ENCODE data around the gene BHMT2.

The BHMT2 gene

GRCh38 chr5:79105868-79106267, 36.3 kb downstream of the BHMT2 start:
- Histone ChIP-seq H3K9me3 (ENCODE audit: control insufficient read depth, insufficient read depth, low read length) (peaks cover 9% of the 10 kb centered on the region), H3K9ac (ENCODE audit: low read depth, low read length) (no peak overlapping the region)

GRCh38 chr5:79107020-79107796, 37.6 kb downstream of the BHMT2 start:
- no peaks in the 10 kb centered on the region; the same call in 1 of the 2 replicates for H3K4me1 ChIP-seq (ENCODE audit: control insufficient read depth, insufficient read depth, low read length)
- H3K36me3 ChIP-seq (ENCODE audit: control insufficient read depth, insufficient read depth, low read length) = no peaks in the 10 kb centered on the region
- peaks cover 2% of the 10 kb centered on the region; the same call in 1 of the 2 replicates for H3K9me3 ChIP-seq (ENCODE audit: control insufficient read depth, insufficient read depth, low read length)
- H3K4me3 ChIP-seq (ENCODE audit: low read depth, low read length) = no peak overlapping the region
- H3K27ac ChIP-seq (ENCODE audit: low read depth, low read length) = no peak overlapping the region
- H3K9ac ChIP-seq (ENCODE audit: low read depth, low read length) = no peak overlapping the region
- H3K27me3 ChIP-seq (ENCODE audit: control insufficient read depth, insufficient read depth, low read length) = peaks cover 21% of the 10 kb centered on the region

More at GRCh38 chr5:79105868-79106267, 36.3 kb downstream of the BHMT2 start:
- peaks cover 7% of the 10 kb centered on the region for H3K27me3 ChIP-seq (ENCODE audit: control insufficient read depth, insufficient read depth, low read length)
- no peak overlapping the region for H3K4me3 ChIP-seq (ENCODE audit: low read depth, low read length)
- no peaks in the 10 kb centered on the region for H3K4me1 ChIP-seq (ENCODE audit: control insufficient read depth, insufficient read depth, low read length)
- H3K36me3 ChIP-seq (ENCODE audit: control insufficient read depth, insufficient read depth, low read length) = no peaks in the 10 kb centered on the region
- H3K27ac ChIP-seq (ENCODE audit: low read depth, low read length) = no peak overlapping the region

GRCh38 chr5:79108086-79108485, 38.5 kb downstream of the BHMT2 start:
- Histone ChIP-seq H3K27me3 (ENCODE audit: control insufficient read depth, insufficient read depth, low read length) (peaks cover 29% of the 10 kb centered on the region), H3K36me3 (ENCODE audit: control insufficient read depth, insufficient read depth, low read length) (no peaks in the 10 kb centered on the region), H3K27ac (ENCODE audit: low read depth, low read length) (no peak overlapping the region), H3K9ac (ENCODE audit: low read depth, low read length) (no peak overlapping the region), H3K4me1 (ENCODE audit: control insufficient read depth, insufficient read depth, low read length) (no peaks in the 10 kb centered on the region; the same call in 1 of the 2 replicates), H3K9me3 (ENCODE audit: control insufficient read depth, insufficient read depth, low read length) (no peaks in the 10 kb centered on the region), H3K4me3 (ENCODE audit: low read depth, low read length) (no peak overlapping the region)

DNA sequence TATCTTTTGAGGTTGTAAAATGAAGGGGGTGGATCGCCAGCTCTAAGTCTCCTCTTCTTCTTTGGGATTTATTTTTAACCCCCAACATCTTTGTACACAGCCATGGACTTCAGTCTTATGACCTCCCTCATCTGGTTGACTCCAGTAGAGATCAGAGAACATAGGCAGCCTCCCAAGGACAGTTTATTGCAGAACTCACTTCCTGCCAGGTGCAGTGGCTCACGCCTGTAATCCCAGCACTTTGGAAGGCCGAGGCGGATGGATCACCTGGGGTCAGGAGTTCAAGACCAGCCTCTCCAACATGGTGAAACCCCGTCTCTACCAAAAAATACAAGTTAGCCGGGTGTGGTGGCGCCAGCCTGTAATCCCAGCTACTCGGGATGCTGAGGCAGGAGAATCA, 39.2 kb downstream of the BHMT2 start:
- Histone ChIP-seq H3K9ac (ENCODE audit: low read depth, low read length) (no peak overlapping the region), H3K27ac (ENCODE audit: low read depth, low read length) (no peak overlapping the region)

GRCh38 chr5:79109527-79110492, 40.2 kb downstream of the BHMT2 start:
- Histone ChIP-seq H3K9ac (ENCODE audit: low read depth, low read length) (no peak overlapping the region), H3K9me3 (ENCODE audit: control insufficient read depth, insufficient read depth, low read length) (no peaks in the 10 kb centered on the region), H3K36me3 (ENCODE audit: control insufficient read depth, insufficient read depth, low read length) (no peaks in the 10 kb centered on the region), H3K4me1 (ENCODE audit: control insufficient read depth, insufficient read depth, low read length) (no peaks in the 10 kb centered on the region; the same call in 1 of the 2 replicates), H3K27ac (ENCODE audit: low read depth, low read length) (no peak overlapping the region), H3K27me3 (ENCODE audit: control insufficient read depth, insufficient read depth, low read length) (peaks cover 45% of the 10 kb centered on the region), H3K4me3 (ENCODE audit: low read depth, low read length) (no peak overlapping the region)

More for the DNA sequence above, 39.2 kb downstream of the BHMT2 start:
- Histone ChIP-seq H3K4me1 (ENCODE audit: control insufficient read depth, insufficient read depth, low read length) (no peaks in the 10 kb centered on the region; the same call in 1 of the 2 replicates), H3K36me3 (ENCODE audit: control insufficient read depth, insufficient read depth, low read length) (no peaks in the 10 kb centered on the region), H3K4me3 (ENCODE audit: low read depth, low read length) (no peak overlapping the region), H3K9me3 (ENCODE audit: control insufficient read depth, insufficient read depth, low read length) (no peaks in the 10 kb centered on the region), H3K27me3 (ENCODE audit: control insufficient read depth, insufficient read depth, low read length) (peaks cover 36% of the 10 kb centered on the region)

DNA sequence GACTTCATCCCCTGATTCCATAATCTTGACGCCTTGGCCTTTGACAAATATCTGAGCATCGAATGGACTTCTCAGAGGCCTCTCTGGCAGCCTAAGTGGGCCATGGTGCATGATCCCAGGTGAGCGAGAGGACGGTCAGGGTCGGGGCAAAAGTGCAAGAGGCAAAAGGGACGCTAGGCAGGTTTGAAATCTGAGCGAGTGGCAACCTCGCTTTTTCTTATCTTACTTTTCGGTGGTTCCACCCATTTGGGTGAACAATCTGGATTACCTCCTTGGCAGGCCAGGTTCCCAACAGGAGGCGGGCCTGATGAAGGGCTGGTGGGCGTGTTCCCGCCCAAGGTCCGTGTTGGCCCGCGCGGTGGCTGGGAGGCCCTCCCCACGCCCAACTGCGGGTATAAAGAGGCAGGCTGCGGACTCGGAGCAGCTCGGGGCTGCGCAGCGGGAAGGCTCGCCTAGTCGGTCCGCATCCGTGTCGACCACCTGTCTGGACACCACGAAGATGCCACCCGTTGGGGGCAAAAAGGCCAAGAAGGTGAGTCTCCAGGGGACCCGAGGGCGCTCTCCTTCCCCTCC, 41.9 kb downstream of the BHMT2 start, which contains the start of gene BHMT:
Gene BHMT (plus strand): TSS at position 423 of the 573 bp plus-strand sequence. CDS start 77 bp downstream, at position 500.
- Histone ChIP-seq H3K36me3 (ENCODE audit: control insufficient read depth, insufficient read depth, low read length) (no peaks in the 10 kb centered on the region), H3K9ac (ENCODE audit: low read depth, low read length) (no peak within 1 kb of the TSS), H3K27me3 (ENCODE audit: control insufficient read depth, insufficient read depth, low read length) (peaks cover 47% of the 10 kb centered on the region), H3K4me3 (ENCODE audit: low read depth, low read length) (peak within 1 kb of the TSS; percentile 70), H3K4me1 (ENCODE audit: control insufficient read depth, insufficient read depth, low read length) (no peaks in the 10 kb centered on the region; the same call in 1 of the 2 replicates), H3K9me3 (ENCODE audit: control insufficient read depth, insufficient read depth, low read length) (no peaks in the 10 kb centered on the region), H3K27ac (ENCODE audit: low read depth, low read length) (no peak within 1 kb of the TSS)

- Histone ChIP-seq H3K4me1 (ENCODE audit: control insufficient read depth, insufficient read depth, low read length) (no peaks in the 10 kb centered on the region; the same call in 1 of the 2 replicates), H3K9ac (ENCODE audit: low read depth, low read length) (no peak overlapping the region), H3K36me3 (ENCODE audit: control insufficient read depth, insufficient read depth, low read length) (no peaks in the 10 kb centered on the region), H3K27ac (ENCODE audit: low read depth, low read length) (no peak overlapping the region), H3K4me3 (ENCODE audit: low read depth, low read length) (peak overlapping the region; percentile 70), H3K27me3 (ENCODE audit: control insufficient read depth, insufficient read depth, low read length) (peaks cover 47% of the 10 kb centered on the region), H3K9me3 (ENCODE audit: control insufficient read depth, insufficient read depth, low read length) (no peaks in the 10 kb centered on the region)
Measured at GRCh38 chr5:79111960-79112702, 42.6 kb downstream of the BHMT2 start.

DNA sequence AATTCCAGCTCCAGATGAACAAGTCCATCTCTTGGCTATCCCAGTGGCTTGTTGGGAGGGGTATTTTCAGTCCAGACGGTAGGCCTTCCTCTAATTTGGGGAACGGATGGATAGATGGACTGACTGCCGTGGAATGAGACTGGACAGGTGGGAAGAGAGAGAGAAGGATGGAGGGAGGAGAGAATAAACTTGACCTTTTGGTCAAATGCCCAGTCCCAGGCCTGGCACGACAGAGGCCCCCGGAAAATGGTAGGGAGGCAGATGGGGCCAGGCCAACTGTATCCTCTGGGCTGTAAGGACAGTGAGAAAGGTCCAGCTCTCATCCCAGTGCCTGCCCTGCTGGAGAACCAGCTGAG, 43.1 kb downstream of the BHMT2 start:
- H3K4me3 ChIP-seq (ENCODE audit: low read depth, low read length) = peak overlapping the region; percentile 70; the same call in 1 of the 2 replicates
- H3K4me1 ChIP-seq (ENCODE audit: control insufficient read depth, insufficient read depth, low read length) = no peaks in the 10 kb centered on the region; the same call in 1 of the 2 replicates

DNA sequence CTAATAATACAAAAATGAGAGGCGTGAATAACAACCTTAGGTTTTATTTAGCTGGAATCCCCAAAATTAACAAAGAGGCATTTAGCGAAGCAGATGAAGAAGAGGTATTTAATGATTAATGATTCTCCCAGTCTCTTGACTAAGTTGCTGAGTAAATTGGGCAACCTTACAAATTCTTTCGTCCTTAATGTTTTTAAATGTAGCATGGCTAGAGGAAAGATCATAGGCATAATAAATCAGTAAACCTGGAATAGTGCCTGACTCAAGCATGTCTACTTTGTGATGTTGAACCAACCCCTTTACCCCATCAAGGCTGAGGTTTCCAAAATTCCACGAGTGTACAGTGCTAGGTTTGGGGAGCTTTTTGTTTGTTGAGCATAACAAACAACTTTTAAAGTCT, 49.9 kb downstream of the BHMT2 start:
- no peak overlapping the region for H3K27ac ChIP-seq (ENCODE audit: low read depth, low read length)

More for the DNA sequence above, 43.1 kb downstream of the BHMT2 start:
- peaks cover 47% of the 10 kb centered on the region for H3K27me3 ChIP-seq (ENCODE audit: control insufficient read depth, insufficient read depth, low read length)
- no peaks in the 10 kb centered on the region for H3K36me3 ChIP-seq (ENCODE audit: control insufficient read depth, insufficient read depth, low read length)
- H3K9me3 ChIP-seq (ENCODE audit: control insufficient read depth, insufficient read depth, low read length) = no peaks in the 10 kb centered on the region
- H3K27ac ChIP-seq (ENCODE audit: low read depth, low read length) = no peak overlapping the region
- no peak overlapping the region for H3K9ac ChIP-seq (ENCODE audit: low read depth, low read length)

GRCh38 chr5:79120221-79120620, 50.7 kb downstream of the BHMT2 start:
- Histone ChIP-seq H3K4me3 (ENCODE audit: low read depth, low read length) (no peak overlapping the region), H3K36me3 (ENCODE audit: control insufficient read depth, insufficient read depth, low read length) (no peaks in the 10 kb centered on the region), H3K9ac (ENCODE audit: low read depth, low read length) (no peak overlapping the region), H3K9me3 (ENCODE audit: control insufficient read depth, insufficient read depth, low read length) (no peaks in the 10 kb centered on the region), H3K4me1 (ENCODE audit: control insufficient read depth, insufficient read depth, low read length) (no peaks in the 10 kb centered on the region), H3K27ac (ENCODE audit: low read depth, low read length) (no peak overlapping the region), H3K27me3 (ENCODE audit: control insufficient read depth, insufficient read depth, low read length) (no peaks in the 10 kb centered on the region)

More for the DNA sequence above, 49.9 kb downstream of the BHMT2 start:
- peaks cover 5% of the 10 kb centered on the region; the same call in 1 of the 2 replicates for H3K27me3 ChIP-seq (ENCODE audit: control insufficient read depth, insufficient read depth, low read length)
- no peak overlapping the region for H3K4me3 ChIP-seq (ENCODE audit: low read depth, low read length)
- H3K9me3 ChIP-seq (ENCODE audit: control insufficient read depth, insufficient read depth, low read length) = no peaks in the 10 kb centered on the region
- no peak overlapping the region for H3K9ac ChIP-seq (ENCODE audit: low read depth, low read length)
- no peaks in the 10 kb centered on the region for H3K36me3 ChIP-seq (ENCODE audit: control insufficient read depth, insufficient read depth, low read length)
- no peaks in the 10 kb centered on the region for H3K4me1 ChIP-seq (ENCODE audit: control insufficient read depth, insufficient read depth, low read length)
